ENCODE measurements around the gene RAE1.

RAE1 gene

DNA sequence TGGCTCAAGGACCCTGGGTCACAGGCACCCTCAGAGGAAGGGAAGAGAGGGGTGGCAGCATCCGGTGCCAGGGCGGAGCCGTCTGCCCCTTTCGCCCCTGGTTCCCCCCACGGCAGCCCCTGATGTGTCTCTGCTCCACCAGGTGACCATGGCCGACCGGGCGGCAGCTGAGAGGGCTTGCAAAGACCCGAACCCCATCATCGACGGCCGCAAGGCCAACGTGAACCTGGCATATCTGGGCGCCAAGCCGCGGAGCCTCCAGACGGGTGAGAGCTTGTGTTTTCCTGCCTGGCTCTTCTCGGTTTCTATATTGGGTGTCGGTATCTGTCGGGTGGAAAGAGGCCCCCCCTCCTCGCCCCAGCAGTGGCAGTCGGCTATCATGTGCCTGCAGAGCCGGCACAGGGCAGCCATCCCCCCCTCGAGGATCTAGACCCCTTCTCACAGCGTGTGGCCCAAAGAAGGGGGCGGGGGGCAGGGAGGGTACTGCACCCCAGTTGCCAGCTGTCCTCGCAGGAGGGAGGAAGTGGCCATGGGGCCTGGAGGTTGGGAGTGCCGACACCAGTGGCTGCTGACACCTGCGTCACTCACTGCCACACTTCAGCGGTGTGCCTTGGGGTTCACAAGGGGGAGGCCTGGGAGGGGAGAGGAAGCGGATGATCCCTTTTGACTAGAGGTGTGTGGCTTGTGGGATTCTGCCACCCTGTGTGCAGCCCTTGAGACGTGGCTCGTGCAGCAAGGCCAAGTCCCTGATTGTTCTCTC is 41.6 kb downstream of the RAE1 start:
- Histone ChIP-seq H3K27ac (no peak overlapping the region), H3K4me3 (ENCODE audit: low read depth, low read length) (peak overlapping the region; percentile 60), H3K27me3 (replicated peaks) (no peaks in the 10 kb centered on the region), H3K36me3 (replicated peaks) (no peaks in the 10 kb centered on the region)
- TF ChIP-seq, protein P1, sequence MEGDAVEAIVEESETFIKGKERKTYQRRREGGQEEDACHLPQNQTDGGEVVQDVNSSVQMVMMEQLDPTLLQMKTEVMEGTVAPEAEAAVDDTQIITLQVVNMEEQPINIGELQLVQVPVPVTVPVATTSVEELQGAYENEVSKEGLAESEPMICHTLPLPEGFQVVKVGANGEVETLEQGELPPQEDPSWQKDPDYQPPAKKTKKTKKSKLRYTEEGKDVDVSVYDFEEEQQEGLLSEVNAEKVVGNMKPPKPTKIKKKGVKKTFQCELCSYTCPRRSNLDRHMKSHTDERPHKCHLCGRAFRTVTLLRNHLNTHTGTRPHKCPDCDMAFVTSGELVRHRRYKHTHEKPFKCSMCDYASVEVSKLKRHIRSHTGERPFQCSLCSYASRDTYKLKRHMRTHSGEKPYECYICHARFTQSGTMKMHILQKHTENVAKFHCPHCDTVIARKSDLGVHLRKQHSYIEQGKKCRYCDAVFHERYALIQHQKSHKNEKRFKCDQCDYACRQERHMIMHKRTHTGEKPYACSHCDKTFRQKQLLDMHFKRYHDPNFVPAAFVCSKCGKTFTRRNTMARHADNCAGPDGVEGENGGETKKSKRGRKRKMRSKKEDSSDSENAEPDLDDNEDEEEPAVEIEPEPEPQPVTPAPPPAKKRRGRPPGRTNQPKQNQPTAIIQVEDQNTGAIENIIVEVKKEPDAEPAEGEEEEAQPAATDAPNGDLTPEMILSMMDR (IDR thresholded peaks at IDR 0.05; ENCODE audit: low read depth, low read length, missing control alignments), result no peak
- DNase-seq, result no peak
- in situ Hi-C loops (cut with HindIII; ENCODE audit: low pct_ligation_motif_present, low sequenced_read_pairs), result no loop called here

DNA sequence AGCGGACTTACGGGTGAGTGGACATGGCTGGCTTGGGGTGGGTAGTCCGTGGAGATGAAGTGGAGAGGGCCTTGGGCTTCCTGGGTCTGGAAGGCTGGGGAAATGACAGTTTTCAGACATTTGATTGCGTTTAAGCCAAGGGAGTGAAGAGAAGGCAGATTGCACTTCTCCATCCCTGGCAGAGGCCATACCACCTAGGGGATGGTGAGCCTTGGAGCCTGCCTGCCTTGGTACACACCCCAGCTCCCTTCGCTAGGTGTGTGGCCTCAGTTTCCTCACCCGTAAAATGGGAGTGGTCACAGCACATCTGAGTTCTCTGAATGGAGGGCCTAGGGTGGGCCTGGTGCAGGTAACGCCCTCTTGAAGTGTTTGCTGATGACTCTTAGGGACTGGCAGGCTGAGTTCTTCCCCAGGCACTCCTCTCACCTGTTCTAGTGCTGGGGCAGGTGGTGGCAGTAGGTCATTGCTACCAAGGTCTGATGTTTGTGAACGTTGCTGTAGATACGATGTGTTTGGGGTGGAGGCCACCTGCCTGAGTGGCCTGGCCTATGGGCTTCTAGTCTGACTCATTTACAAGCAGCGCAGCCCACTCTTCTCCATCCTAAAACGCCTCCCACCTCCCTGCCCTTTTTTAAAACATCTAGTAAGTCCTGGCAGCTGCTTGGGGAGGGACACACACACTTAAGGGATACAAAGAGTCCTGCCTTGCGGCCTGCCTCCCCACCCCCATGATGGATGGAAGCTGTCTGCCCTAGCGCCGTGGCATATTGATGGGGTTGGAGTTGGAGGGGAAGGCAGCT is 42.5 kb downstream of the RAE1 start:
- no peak overlapping the region for H3K4me3 ChIP-seq (ENCODE audit: low read depth, low read length)
- no peak overlapping the region for H3K27ac ChIP-seq
- DNase-seq, result no peak
- no peaks in the 10 kb centered on the region for H3K36me3 ChIP-seq (replicated peaks)
- in situ Hi-C loops (cut with HindIII; ENCODE audit: low pct_ligation_motif_present, low sequenced_read_pairs), result no loop called here
- H3K27me3 ChIP-seq (replicated peaks), result no peaks in the 10 kb centered on the region
- TF ChIP-seq, protein P1 (IDR thresholded peaks at IDR 0.05; ENCODE audit: low read depth, low read length, missing control alignments), result no peak

DNA sequence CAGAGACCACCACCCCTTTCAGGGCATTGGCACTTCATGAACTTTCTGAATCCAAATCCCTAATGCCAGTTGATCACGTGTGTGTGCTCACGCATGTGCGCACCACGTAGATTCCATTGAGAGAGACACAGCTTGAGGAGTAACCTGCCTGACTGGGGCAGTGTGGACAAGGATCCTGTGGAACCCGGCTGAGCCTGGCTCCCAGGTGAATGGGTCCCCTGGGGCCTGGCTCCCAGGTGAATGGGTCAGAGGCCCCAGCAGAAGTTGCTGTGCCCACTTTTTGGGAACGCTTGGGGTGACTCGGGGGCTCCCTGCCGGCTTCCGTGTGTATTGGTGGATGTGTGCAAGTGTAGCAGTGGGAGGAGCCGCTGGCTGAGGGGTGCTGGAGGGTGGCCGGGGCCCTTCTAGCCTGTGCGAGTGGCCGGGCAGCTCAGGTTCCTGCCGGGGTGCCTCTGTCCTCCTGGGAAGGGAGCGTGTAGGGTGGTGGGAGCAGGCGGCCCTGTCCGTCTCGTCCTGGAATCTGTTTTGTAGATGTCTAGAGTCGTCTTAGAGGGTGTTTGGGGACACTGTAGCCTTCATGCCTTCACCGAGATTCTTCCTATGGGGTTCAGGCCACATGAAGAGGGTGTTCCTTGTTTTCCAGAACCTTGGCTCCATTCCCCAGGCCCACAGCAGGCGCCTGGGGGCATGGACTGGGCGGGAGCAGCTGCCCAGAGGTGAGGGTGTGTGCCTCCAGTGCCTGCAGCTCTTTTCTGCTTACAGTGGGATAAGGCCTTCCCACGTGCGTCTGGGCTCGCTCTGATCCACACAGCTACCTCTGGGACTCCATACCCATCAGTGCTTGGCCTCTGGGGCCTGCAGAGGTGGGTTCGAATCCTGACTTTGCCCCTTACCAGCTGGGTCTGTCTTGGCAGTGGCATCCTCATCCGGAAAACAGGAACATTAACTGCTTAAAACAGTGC is 43.3 kb downstream of the RAE1 start:
- TF ChIP-seq, protein P1 (IDR thresholded peaks at IDR 0.05; ENCODE audit: low read depth, low read length, missing control alignments), result no peak
- in situ Hi-C loops (cut with HindIII; ENCODE audit: low pct_ligation_motif_present, low sequenced_read_pairs), result no loop called here
- H3K27ac ChIP-seq, result no peak overlapping the region
- no peaks in the 10 kb centered on the region for H3K27me3 ChIP-seq (replicated peaks)
- no peak overlapping the region for H3K4me3 ChIP-seq (ENCODE audit: low read depth, low read length)
- no peaks in the 10 kb centered on the region for H3K36me3 ChIP-seq (replicated peaks)
- no peak for DNase-seq

DNA sequence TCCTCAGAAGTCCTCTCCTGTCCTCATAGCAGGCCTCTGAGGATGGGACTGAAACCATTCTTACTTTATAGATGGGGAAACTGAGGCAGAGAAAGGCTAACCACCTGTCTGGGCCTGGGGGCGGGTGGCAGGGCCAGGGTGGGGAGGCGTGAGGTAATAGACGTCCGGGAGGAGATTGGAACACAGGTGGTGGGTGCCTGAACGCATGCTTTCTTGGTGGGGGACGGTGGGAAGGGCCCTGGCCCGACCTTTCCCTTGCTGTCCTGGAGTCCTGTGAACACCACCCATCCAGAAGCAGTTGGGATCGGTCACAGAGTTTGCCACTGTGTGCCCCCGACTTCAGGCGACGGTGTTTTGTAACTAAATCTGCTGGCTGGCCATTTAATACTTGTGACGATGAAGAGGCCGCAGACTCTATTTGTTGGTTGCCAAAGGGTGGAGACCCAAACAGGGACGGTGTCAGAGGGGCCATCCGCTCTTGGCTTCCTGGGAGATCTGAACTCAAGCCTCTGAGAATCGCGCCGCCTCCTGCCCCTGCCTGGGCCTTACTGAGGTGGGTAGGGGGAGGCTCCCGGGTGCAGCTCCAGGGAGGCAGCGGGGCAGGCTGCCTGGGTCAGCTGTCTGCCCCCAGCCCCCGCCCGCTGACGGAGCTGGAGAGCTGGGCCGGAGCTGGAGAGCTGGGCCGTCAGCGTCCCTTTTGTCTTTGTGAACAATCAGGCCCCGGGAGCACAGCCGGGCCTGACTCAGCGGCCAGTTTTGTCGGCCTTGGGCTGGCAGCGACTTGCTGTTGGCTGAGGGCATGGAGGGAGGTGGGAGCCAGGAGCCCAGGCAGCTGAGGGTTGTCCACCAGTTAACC is 44.3 kb downstream of the RAE1 start:
- DNase-seq, result no peak
- TF ChIP-seq, protein P1 (IDR thresholded peaks at IDR 0.05; ENCODE audit: low read depth, low read length, missing control alignments), result no peak
- Histone ChIP-seq H3K36me3 (replicated peaks) (no peaks in the 10 kb centered on the region), H3K4me3 (ENCODE audit: low read depth, low read length) (no peak overlapping the region), H3K27ac (no peak overlapping the region), H3K27me3 (replicated peaks) (no peaks in the 10 kb centered on the region)
- in situ Hi-C loops (cut with HindIII; ENCODE audit: low pct_ligation_motif_present, low sequenced_read_pairs), result no loop called here
